PC-9 (cell line): Measurements from ENCODE around the gene DTNBP1.

Source experiments
- CTCF ChIP-seq: fragments of 200-600 bp; sonication (generic); conservative IDR thresholded peaks from 2 replicates; pipeline ENCODE4 v1.6.1; 2017; ENCODE audit warnings: mixed run types, antibody characterized with exemption, mild to moderate bottlenecking, moderate library complexity
- EZH2 ChIP-seq: fragments of 200-600 bp; sonication (generic); IDR thresholded peaks from 2 replicates; pipeline ENCODE4 v1.8.0; 2017; ENCODE audit warnings: antibody characterized with exemption, low read depth

GRCh38 chr6:15661853-15662325, 939 bp downstream of the DTNBP1 start:
- TF ChIP-seq CTCF (no peak), EZH2 (no peak)
